Neutrophil (primary cell): ENCODE data around the gene ADPGK.
A peak's percentile ranks its signal among the peaks of the same experiment; 100 is the strongest.

Experiments used
- H3K27ac ChIP-seq: fragments of 200-600 bp; sonication (generic); 2 replicates; pipeline ENCODE4 v1.5.1; 2016; ENCODE audit warnings: mild to moderate bottlenecking, moderate library complexity
- H3K27me3 ChIP-seq: fragments of 200-600 bp; sonication (generic); 2 replicates; pipeline ENCODE4 v1.6.0; 2016; ENCODE audit warnings: mild to moderate bottlenecking
- H3K36me3 ChIP-seq: fragments of 200-600 bp; sonication (generic); 2 replicates; pipeline ENCODE4 v1.5.1; 2017
- H3K4me1 ChIP-seq, 2 experiments: fragments of 200-600 bp in 1 of 2; sonication (generic) in 1 of 2; 1 replicate in 1 of 2; 2 replicates in 1 of 2; pipeline versions ENCODE4 v1.5.1 to v1.6.1; 2013 to 2016; ENCODE audit warnings: low read depth in 1 of 2, low read length in 1 of 2, mild to moderate bottlenecking in 1 of 2, moderate library complexity in 1 of 2; ENCODE audit not compliant: control insufficient read depth in 1 of 2, insufficient read depth in 1 of 2
- H3K4me3 ChIP-seq, 2 experiments: fragments of 200-600 bp in 1 of 2; sonication (generic) in 1 of 2; 1 replicate in 1 of 2; 2 replicates in 1 of 2; pipeline ENCODE4 v1.5.1; 2013 to 2016; ENCODE audit warnings: low read depth in 1 of 2, low read length in 1 of 2, mild to moderate bottlenecking in 1 of 2, moderate library complexity in 1 of 2
- H3K9me3 ChIP-seq: fragments of 200-600 bp; sonication (generic); 2 replicates; pipeline ENCODE4 v1.5.1; 2016
- TF ChIP-seq, protein P1 (sequence below): fragments of 200-600 bp; sonication (generic); IDR thresholded peaks from 2 replicates; pipeline ENCODE4 v1.5.1; 2016; ENCODE audit warnings: antibody characterized with exemption

Gene ADPGK

DNA sequence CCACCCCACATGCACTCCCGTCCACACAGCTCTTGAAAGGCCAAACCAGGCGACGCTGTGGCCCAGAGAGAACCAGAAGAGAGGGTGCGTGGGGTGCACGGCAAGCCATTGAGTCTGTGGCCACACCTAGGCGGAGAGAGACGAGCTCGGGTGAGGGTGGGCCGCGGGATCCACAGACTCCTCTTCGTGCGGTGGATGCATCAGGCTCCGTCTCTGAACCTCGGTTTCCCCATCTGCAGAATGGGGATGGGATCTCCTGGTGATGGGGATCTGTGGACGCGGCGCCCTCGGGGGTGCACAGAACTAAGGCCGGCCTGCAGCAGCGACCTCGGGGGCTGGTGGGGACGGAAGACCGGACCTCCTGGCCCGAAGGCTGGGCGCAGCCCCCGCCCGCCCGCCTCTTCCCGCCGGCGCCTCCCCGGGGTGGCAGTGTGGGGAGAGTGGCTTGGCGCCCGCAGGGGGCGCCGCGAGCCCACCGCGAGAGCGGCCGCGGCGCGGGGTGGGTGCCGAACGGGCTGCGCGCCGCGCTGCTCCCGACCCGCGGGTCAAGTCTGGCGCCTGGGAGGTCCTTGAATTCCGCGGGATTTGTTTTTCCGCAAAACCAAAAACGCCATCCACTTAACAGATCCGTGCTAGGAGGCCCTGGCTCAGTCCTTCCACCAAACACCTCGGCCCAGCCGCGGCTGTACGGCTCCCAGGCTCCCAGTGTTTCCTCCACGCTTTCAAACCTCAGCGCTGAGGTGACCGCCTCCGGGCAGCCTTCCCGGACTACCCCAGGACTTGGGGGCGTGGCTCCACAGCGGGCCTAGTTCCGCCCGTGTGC is 13.2 kb upstream of the ADPGK start:
- Histone ChIP-seq H3K27me3 (peaks cover 70% of the 10 kb centered on the region), H3K4me1 (peaks cover 35 to 39% of the 10 kb centered on the region in 2 experiments), H3K27ac (no peak overlapping the region), H3K4me3 (peak overlapping the region; percentile 60 to 64), H3K36me3 (no peaks in the 10 kb centered on the region), H3K9me3 (no peaks in the 10 kb centered on the region)
- TF ChIP-seq, protein P1, sequence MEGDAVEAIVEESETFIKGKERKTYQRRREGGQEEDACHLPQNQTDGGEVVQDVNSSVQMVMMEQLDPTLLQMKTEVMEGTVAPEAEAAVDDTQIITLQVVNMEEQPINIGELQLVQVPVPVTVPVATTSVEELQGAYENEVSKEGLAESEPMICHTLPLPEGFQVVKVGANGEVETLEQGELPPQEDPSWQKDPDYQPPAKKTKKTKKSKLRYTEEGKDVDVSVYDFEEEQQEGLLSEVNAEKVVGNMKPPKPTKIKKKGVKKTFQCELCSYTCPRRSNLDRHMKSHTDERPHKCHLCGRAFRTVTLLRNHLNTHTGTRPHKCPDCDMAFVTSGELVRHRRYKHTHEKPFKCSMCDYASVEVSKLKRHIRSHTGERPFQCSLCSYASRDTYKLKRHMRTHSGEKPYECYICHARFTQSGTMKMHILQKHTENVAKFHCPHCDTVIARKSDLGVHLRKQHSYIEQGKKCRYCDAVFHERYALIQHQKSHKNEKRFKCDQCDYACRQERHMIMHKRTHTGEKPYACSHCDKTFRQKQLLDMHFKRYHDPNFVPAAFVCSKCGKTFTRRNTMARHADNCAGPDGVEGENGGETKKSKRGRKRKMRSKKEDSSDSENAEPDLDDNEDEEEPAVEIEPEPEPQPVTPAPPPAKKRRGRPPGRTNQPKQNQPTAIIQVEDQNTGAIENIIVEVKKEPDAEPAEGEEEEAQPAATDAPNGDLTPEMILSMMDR: no peak

DNA sequence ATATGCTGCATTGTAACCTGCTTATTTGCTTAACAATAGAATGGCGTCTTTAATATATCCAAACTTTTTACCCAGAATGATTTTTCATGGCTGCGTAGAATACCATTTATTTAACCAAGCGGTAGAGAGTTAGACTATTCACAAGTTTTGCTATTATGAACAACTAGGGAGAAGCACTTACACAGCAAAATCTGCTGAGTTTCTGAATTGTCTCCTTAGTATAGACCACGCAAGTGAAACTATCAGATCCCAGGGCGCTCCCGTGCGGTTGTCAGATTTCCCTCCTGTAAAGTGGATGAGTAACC is 12.6 kb upstream of the ADPGK start:
- peaks cover 35 to 39% of the 10 kb centered on the region in 2 experiments for H3K4me1 ChIP-seq
- TF ChIP-seq, protein P1: no peak
- no peak overlapping the region for H3K4me3 ChIP-seq
- no peak overlapping the region for H3K27ac ChIP-seq
- H3K27me3 ChIP-seq: peaks cover 70% of the 10 kb centered on the region
- H3K36me3 ChIP-seq: no peaks in the 10 kb centered on the region
- H3K9me3 ChIP-seq: no peaks in the 10 kb centered on the region

DNA sequence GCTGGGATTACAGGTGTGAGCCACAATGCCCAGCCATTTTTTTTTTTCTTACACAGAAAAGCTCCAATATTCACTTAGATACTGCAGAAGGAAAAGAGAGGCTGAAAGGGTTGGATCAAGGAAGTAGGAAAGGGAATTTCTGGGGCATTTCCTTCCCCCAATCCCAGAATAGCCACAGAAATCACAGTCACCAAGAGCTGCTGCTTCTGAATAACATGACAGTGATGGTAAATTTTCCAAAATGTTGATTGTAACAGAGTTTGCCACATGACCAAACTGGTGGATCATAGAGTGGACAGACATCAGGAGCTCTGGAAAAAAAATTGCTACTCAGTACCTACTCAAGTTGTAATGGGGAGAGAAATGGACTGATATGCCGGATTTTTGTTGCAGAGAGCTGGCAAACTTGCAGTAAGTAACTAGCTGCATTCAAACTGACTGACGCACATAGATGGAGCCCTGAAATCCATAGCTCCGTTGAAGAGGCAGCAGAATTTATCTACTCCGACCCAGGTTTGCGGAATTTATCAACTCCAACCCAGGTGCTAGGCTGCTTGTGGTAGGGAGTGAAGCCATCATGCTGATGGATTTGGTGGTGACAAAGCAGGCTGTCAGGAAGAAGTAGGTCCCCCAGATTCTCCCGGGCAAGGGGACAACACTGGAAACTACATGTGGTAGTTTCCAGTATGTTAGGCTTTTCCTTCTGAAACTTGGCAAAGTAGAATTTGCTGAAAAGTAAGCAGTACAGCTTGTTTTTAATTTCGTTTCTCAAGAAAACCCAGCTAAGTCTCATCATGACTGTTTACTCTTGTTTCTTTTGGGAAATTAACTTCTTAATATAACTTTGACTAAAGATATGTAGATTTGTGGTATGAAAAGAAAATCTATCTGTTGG is 10.5 kb upstream of the ADPGK start:
- H3K4me3 ChIP-seq: no peak overlapping the region
- no peaks in the 10 kb centered on the region for H3K9me3 ChIP-seq
- peaks cover 82% of the 10 kb centered on the region for H3K27me3 ChIP-seq
- H3K36me3 ChIP-seq: no peaks in the 10 kb centered on the region
- TF ChIP-seq, protein P1: no peak
- peaks cover 23 to 25% of the 10 kb centered on the region in 2 experiments for H3K4me1 ChIP-seq
- H3K27ac ChIP-seq: no peak overlapping the region

DNA sequence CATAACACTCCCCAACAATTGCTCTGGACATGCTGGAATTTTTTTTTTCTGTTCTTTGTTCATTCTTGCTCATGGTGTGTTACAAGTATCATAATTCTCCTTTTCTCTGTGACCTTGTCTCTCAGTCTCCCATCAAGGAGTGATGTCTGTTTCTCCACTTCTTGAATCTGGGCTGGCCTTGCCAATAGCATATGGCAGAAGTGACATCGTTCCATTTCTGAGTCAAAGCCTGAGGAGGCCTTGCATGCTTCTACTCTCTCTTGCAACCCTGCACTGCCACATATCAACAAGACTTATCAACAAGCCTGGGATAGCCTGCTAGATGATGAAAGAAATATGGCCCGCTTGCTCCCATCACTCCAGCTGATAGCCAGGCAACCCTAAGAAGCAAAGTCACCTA is 8.9 kb upstream of the ADPGK start:
- H3K4me1 ChIP-seq: peaks cover 12% of the 10 kb centered on the region in 2 experiments
- H3K4me3 ChIP-seq: no peak overlapping the region
- no peak overlapping the region for H3K27ac ChIP-seq
- TF ChIP-seq, protein P1: no peak
- peaks cover 79% of the 10 kb centered on the region for H3K27me3 ChIP-seq
- no peaks in the 10 kb centered on the region for H3K36me3 ChIP-seq
- no peaks in the 10 kb centered on the region for H3K9me3 ChIP-seq

DNA sequence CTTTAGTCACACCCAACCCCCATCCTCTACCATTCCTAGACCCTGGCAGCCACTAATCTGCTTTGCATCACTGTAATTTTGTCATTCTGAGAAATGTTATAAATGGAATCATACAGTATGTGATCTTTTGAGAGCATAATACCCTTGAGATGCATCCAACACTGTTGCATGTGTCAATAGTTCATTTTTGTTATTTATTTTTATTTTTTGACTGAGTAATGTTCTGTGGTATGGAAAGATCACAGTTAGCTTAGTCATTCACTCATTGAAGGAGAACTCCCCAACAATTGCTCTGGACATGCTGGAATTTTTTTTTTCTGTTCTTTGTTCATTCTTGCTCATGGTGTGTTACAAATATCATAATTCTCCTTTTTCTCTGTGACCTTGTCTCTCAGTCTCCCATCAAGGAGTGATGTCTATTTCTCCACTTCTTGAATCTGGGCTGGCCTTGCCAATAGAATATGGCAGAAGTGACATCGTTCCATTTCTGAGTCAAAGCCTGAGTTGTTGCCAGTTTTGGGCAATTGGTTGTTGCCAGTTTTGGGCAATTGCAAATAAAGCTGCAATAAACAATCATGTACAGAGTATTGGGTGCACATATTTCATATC is 6.8 kb upstream of the ADPGK start:
- no peaks in the 10 kb centered on the region for H3K36me3 ChIP-seq

More for the DNA sequence above, 6.8 kb upstream of the ADPGK start:
- Histone ChIP-seq H3K27me3 (peaks cover 59% of the 10 kb centered on the region), H3K27ac (no peak overlapping the region), H3K4me1 (no peaks in the 10 kb centered on the region), H3K4me3 (no peak overlapping the region), H3K9me3 (no peaks in the 10 kb centered on the region)
- TF ChIP-seq, protein P1: no peak
